ENCODE data around the gene CXCL14. TPM values are rescaled to one million over a fixed set of nuclear protein-coding genes. Genes with fewer than 3 reads are reported as not detected.

Gene CXCL14
- polyA plus RNA-seq, 3 donors, result 0.07 to 0.12 TPM; not detected in 1

DNA sequence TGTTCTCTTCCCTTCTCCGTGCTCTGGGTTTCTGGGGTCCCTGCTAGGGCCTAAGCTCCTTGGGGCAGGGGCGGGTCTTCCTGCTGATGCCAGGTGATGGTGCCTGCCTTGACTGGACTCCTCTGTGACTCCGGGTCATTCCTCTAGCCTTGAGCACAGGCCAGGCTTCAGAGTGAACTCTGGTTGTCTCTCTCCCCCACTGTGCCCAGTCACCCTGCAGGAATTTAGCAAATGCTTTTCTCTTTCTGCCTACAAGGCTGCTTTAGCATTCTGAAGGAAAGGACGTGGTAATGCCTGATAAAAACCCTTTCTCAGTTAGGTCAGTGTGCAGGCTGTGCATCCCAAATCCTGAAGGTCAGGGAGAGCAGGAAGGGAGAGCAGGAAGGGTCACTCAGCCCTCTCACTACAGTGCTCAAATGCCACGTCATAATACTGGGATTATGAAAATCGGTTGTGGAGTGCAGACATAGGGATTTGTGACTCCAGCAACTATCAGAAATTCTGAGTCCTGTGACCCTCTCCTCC, 2.7 kb downstream of the CXCL14 start:
- no peaks in the 10 kb centered on the region for H4K20me1 ChIP-seq (ENCODE audit: insufficient read depth, low read length)
- peaks cover 27 to 52% of the 10 kb centered on the region in 2 donors for H3K27me3 ChIP-seq (ENCODE audit: control insufficient read depth in 2 of 2, insufficient read depth in 2 of 2, low read length in 2 of 2)
- no peak overlapping the region for H3K9ac ChIP-seq (ENCODE audit: insufficient read depth, low read length, poor library complexity, severe bottlenecking)
- DNase-seq, result no peak
- peaks cover 0 to 6% of the 10 kb centered on the region in 2 donors for H3K36me3 Mint-ChIP-seq
- H3K27me3 Mint-ChIP-seq (ENCODE audit: low read depth in 3 of 3), result peaks cover 44 to 56% (median 53%) of the 10 kb centered on the region in 3 donors
- peaks cover 7 to 16% of the 10 kb centered on the region in 2 donors for H3K4me1 ChIP-seq (ENCODE audit: control insufficient read depth in 1 of 2, insufficient read depth in 2 of 2, low read length in 2 of 2)
- H3K9me3 ChIP-seq (replicated peaks in 1 of 2; ENCODE audit: control insufficient read depth in 1 of 2, insufficient read depth in 1 of 2, low read length in 2 of 2), result peaks cover 0 to 13% of the 10 kb centered on the region in 2 donors
- no peak overlapping the region for H3K27ac Mint-ChIP-seq
- no peaks in the 10 kb centered on the region for H3K79me2 ChIP-seq (ENCODE audit: insufficient read depth, low read length)
- no peak overlapping the region for H2AFZ ChIP-seq (ENCODE audit: insufficient read depth, low read depth, low read length, poor library complexity, severe bottlenecking)
- H3K36me3 ChIP-seq (replicated peaks in 1 of 2; ENCODE audit: control insufficient read depth in 1 of 2, insufficient read depth in 2 of 2, low read length in 2 of 2), result no peaks in the 10 kb centered on the region
- H3K4me1 Mint-ChIP-seq, result peaks cover 25% of the 10 kb centered on the region
- H3K4me3 Mint-ChIP-seq, result peak overlapping the region in 1 of 2 donors; percentile 39
- TF ChIP-seq, protein P1, sequence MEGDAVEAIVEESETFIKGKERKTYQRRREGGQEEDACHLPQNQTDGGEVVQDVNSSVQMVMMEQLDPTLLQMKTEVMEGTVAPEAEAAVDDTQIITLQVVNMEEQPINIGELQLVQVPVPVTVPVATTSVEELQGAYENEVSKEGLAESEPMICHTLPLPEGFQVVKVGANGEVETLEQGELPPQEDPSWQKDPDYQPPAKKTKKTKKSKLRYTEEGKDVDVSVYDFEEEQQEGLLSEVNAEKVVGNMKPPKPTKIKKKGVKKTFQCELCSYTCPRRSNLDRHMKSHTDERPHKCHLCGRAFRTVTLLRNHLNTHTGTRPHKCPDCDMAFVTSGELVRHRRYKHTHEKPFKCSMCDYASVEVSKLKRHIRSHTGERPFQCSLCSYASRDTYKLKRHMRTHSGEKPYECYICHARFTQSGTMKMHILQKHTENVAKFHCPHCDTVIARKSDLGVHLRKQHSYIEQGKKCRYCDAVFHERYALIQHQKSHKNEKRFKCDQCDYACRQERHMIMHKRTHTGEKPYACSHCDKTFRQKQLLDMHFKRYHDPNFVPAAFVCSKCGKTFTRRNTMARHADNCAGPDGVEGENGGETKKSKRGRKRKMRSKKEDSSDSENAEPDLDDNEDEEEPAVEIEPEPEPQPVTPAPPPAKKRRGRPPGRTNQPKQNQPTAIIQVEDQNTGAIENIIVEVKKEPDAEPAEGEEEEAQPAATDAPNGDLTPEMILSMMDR (IDR thresholded peaks at IDR 0.05), result no peak
- peaks cover 0 to 12% (median 5%) of the 10 kb centered on the region in 7 donors for H3K9me3 Mint-ChIP-seq
- intact Hi-C loops (cut with micrococcal nuclease), result no loop called here
- no peak overlapping the region for H3K4me2 ChIP-seq (replicated peaks; ENCODE audit: extremely low read depth, low read length, poor library complexity, severe bottlenecking)
- H3K27ac ChIP-seq (ENCODE audit: low read depth in 1 of 2, low read length in 2 of 2), result no peak overlapping the region
- no peak overlapping the region for H3K4me3 ChIP-seq (replicated peaks in 1 of 3; ENCODE audit: low read depth in 2 of 3, low read length in 3 of 3)
- WGBS (ENCODE audit: insufficient coverage), result 74% methylated on average over 3 of the region's 6 CpGs

DNA sequence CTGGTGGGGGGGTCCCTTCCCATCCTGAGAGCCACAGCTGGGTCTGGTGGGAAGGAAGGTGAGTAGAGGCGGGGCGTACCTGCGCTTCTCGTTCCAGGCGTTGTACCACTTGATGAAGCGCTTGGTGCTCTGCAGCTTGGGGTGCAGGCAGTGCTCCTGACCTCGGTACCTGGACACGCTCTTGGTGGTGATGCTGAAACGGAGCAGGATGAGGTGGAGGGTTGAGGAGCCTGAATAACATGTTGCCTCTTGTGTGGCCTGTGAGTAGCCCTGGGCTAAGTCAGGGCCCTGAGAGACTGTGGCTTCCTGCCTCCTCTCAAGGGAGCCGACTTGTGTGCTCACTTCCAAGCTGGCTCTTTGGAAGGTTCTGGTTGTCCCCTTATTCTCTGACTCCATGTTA, 4.3 kb downstream of the CXCL14 start:
- no peak overlapping the region for H3K4me3 Mint-ChIP-seq

More for the DNA sequence above, 4.3 kb downstream of the CXCL14 start:
- no peak overlapping the region for H3K4me2 ChIP-seq (replicated peaks; ENCODE audit: extremely low read depth, low read length, poor library complexity, severe bottlenecking)
- no peaks in the 10 kb centered on the region for H4K20me1 ChIP-seq (ENCODE audit: insufficient read depth, low read length)
- TF ChIP-seq, protein P1 (IDR thresholded peaks at IDR 0.05), result no peak
- 97% methylated on average over 9 of the region's 10 CpGs for WGBS (ENCODE audit: insufficient coverage)
- H3K9ac ChIP-seq (ENCODE audit: insufficient read depth, low read length, poor library complexity, severe bottlenecking), result no peak overlapping the region
- peaks cover 40 to 50% (median 46%) of the 10 kb centered on the region in 3 donors for H3K27me3 Mint-ChIP-seq (ENCODE audit: low read depth in 3 of 3)
- no peak overlapping the region for H3K4me3 ChIP-seq (replicated peaks in 1 of 3; ENCODE audit: low read depth in 2 of 3, low read length in 3 of 3)
- peaks cover 0 to 12% (median 5%) of the 10 kb centered on the region in 7 donors for H3K9me3 Mint-ChIP-seq
- H3K27ac Mint-ChIP-seq, result no peak overlapping the region
- H3K36me3 Mint-ChIP-seq, result peaks cover 0 to 6% of the 10 kb centered on the region in 2 donors
- peaks cover 27% of the 10 kb centered on the region for H3K4me1 Mint-ChIP-seq
- intact Hi-C loops (cut with micrococcal nuclease), result no loop called here
- no peaks in the 10 kb centered on the region for H3K36me3 ChIP-seq (replicated peaks in 1 of 2; ENCODE audit: control insufficient read depth in 1 of 2, insufficient read depth in 2 of 2, low read length in 2 of 2)
- H3K4me1 ChIP-seq (ENCODE audit: control insufficient read depth in 1 of 2, insufficient read depth in 2 of 2, low read length in 2 of 2), result peaks cover 7 to 16% of the 10 kb centered on the region in 2 donors
- no peak overlapping the region for H2AFZ ChIP-seq (ENCODE audit: insufficient read depth, low read depth, low read length, poor library complexity, severe bottlenecking)
- H3K79me2 ChIP-seq (ENCODE audit: insufficient read depth, low read length), result no peaks in the 10 kb centered on the region
- peaks cover 0 to 13% of the 10 kb centered on the region in 2 donors for H3K9me3 ChIP-seq (replicated peaks in 1 of 2; ENCODE audit: control insufficient read depth in 1 of 2, insufficient read depth in 1 of 2, low read length in 2 of 2)
- DNase-seq, result no peak
- peaks cover 22 to 37% of the 10 kb centered on the region in 2 donors for H3K27me3 ChIP-seq (ENCODE audit: control insufficient read depth in 2 of 2, insufficient read depth in 2 of 2, low read length in 2 of 2)
- no peak overlapping the region for H3K27ac ChIP-seq (ENCODE audit: low read depth in 1 of 2, low read length in 2 of 2)

All from CD14-positive monocyte (primary cell).